GM10248 (cell line): ENCODE measurements around the gene DYRK1A.
"Not testable (repeated sequence)": the region's sequence is repeated elsewhere in the genome, so short reads cannot be mapped to it uniquely, and the experiment has no call there.

Experiments used
- CTCF ChIA-PET: fragments of 300-600 bp; sonication (Branson Sonifier 250); formaldehyde crosslinking; extraction: SDS; loops from one replicate; lab custom pipeline; 2021; ENCODE audit warnings: antibody characterized with exemption; lab: Yijun Ruan, JAX
- POLR2A ChIA-PET: fragments of 350-650 bp; sonication (Branson Sonifier 250); formaldehyde crosslinking; extraction: SDS; loops from one replicate; lab custom pipeline; 2020; ENCODE audit warnings: antibody characterized with exemption; lab: Yijun Ruan, JAX
- DNase-seq: peaks from one replicate; pipeline ENCODE4 v3.0.0; 2012; ENCODE audit errors: extremely low spot score
- CTCF ChIP-seq: IDR thresholded peaks from 2 replicates; pipeline ENCODE4 v1.5.1; 2012; ENCODE audit warnings: mild to moderate bottlenecking, low read depth; ENCODE audit errors: extremely low read depth, missing control alignments, control extremely low read depth

DYRK1A gene

GRCh38 chr21:37536616-37537278 is 170.2 kb downstream of the DYRK1A start:
- ChIA-PET POLR2A (no interaction called here), CTCF (interaction anchor here (1.1 kb wide), 1 partner anchor 10 kb away, joined by 3 read pairs; no protein-coding TSS in a partner anchor)

GRCh38 chr21:37537391-37537996 is 170.9 kb downstream of the DYRK1A start:
- ChIA-PET CTCF (no interaction called here), POLR2A (no interaction called here)
- no peak for TF ChIP-seq CTCF
- no peak for DNase-seq

More at GRCh38 chr21:37536616-37537278, 170.2 kb downstream of the DYRK1A start:
- no peak for DNase-seq
- TF ChIP-seq CTCF, result no peak

DNA sequence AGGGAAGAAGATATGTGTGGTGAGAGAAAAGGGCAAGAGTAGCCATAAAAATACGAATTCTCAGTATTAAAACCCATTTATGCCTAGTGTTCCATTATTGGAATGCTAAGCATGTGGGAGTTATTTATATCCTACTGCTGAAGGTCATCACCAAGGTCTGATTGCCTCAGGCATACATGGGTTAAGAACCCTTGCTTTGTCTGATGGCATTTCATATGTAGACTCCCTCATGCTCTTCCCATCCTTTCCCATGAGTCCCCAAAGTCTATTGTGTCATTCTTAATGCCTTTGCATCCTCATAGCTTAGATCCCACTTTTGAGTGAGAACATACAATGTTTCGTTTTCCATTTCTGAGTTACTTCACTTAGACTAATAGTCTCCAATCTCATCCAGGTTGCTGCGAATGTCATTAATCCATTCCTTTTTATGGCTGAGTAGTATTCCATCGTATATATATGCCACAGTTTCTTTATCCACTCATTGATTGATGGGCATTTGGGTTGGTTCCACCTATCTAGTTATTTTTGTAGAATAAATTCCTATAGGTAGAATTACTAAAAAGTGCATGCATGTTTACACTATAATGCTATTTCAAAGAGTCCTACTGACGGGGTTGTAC is 172.5 kb downstream of the DYRK1A start:
- ChIA-PET POLR2A (no interaction called here), CTCF (no interaction called here)
- TF ChIP-seq CTCF, result no peak
- DNase-seq, result no peak

DNA sequence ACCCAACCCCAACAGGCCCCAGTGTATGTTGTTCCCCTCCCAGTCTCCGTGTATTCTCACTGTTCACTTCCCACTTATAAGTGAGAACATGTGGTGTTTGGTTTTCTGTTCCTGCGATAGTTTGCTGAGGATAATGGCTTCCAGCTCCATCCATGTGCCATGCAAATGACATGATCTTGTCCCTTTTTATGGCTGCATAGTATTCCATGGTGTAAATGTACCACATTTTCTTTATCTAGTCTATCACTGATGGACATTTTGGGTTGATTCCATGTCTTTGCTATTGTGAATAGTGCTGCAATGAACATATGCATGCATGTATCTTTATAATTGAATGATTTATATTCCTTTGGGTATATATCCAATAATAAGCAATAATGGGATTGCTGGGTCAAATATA is 174.6 kb downstream of the DYRK1A start:
- DNase-seq, POLR2A ChIA-PET: not testable (repeated sequence)
- CTCF ChIA-PET, result interaction anchor here (0.7 kb wide), 1 partner anchor 10 kb away, joined by 3 read pairs; no protein-coding TSS in a partner anchor

DNA sequence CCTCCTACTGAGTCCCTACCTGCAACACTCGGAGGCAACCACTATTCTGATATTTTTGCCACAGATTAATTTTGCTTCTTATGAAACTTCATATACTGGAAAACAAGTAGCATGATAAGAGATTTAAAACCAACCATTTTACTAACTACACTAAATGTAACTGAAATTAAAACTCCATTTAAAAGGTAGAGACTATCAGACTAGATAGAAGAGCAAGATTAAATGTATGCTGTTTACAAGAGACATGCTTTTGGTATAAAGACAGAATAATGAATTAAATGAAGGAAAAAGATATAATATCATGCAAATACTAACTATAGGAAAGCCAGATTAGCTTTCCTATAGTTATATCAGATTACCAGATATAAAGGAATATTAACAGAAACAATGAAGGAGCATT is 175.9 kb downstream of the DYRK1A start:
- ChIA-PET CTCF (interaction anchor here (0.9 kb wide), 1 partner anchor 9 kb away, joined by 3 read pairs; no protein-coding TSS in a partner anchor), POLR2A (no interaction called here)
- TF ChIP-seq CTCF, result no peak
- DNase-seq, result no peak

GRCh38 chr21:37546299-37546908 is 179.8 kb downstream of the DYRK1A start:
- TF ChIP-seq CTCF, result no peak
- POLR2A ChIA-PET, result no interaction called here
- CTCF ChIA-PET, result interaction anchor here (1.2 kb wide), 1 partner anchor 11 kb away, joined by 3 read pairs; no protein-coding TSS in a partner anchor
- DNase-seq, result no peak
